ENCODE measurements around the gene IL6ST.
A peak's percentile ranks its signal among the peaks of the same experiment; 100 is the strongest.

DNA sequence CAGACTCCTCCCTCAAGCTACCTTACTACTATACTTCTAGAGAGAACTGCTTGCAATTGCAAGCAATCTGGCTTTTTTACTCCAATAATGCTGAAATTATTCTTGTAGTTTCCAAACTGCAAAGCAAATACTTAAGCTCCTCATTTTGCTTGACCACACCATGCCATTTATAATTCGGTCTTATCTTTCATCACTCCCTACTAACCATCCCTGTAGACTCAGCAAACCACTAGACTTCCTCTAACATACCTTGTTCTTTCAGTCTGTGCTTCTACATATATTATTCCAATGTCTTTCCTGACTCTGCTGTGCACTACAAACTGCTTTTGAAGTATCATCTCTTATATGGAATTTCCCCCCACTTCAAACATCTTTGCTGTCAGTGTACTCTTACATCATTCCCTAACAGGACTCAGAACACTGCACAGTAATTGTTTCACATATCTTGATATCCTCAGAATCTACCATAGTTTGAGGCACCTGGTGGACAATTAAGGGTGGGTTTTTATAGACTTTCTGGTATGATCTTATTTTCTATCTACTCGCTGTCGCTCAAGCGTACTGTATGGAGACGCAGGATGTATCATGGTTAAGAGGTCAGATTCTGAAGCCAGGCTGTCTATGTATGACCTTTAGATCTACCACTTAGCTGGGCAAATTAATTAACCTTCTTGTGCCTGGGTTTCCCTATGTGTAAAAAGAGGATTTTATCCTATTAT, 2.8 kb downstream of the IL6ST start:
- TF ChIP-seq, protein P1, sequence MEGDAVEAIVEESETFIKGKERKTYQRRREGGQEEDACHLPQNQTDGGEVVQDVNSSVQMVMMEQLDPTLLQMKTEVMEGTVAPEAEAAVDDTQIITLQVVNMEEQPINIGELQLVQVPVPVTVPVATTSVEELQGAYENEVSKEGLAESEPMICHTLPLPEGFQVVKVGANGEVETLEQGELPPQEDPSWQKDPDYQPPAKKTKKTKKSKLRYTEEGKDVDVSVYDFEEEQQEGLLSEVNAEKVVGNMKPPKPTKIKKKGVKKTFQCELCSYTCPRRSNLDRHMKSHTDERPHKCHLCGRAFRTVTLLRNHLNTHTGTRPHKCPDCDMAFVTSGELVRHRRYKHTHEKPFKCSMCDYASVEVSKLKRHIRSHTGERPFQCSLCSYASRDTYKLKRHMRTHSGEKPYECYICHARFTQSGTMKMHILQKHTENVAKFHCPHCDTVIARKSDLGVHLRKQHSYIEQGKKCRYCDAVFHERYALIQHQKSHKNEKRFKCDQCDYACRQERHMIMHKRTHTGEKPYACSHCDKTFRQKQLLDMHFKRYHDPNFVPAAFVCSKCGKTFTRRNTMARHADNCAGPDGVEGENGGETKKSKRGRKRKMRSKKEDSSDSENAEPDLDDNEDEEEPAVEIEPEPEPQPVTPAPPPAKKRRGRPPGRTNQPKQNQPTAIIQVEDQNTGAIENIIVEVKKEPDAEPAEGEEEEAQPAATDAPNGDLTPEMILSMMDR (IDR thresholded peaks at IDR 0.05; ENCODE audit: low read depth, low read length, missing input control), result no peak
- TF ChIP-seq, protein P2, sequence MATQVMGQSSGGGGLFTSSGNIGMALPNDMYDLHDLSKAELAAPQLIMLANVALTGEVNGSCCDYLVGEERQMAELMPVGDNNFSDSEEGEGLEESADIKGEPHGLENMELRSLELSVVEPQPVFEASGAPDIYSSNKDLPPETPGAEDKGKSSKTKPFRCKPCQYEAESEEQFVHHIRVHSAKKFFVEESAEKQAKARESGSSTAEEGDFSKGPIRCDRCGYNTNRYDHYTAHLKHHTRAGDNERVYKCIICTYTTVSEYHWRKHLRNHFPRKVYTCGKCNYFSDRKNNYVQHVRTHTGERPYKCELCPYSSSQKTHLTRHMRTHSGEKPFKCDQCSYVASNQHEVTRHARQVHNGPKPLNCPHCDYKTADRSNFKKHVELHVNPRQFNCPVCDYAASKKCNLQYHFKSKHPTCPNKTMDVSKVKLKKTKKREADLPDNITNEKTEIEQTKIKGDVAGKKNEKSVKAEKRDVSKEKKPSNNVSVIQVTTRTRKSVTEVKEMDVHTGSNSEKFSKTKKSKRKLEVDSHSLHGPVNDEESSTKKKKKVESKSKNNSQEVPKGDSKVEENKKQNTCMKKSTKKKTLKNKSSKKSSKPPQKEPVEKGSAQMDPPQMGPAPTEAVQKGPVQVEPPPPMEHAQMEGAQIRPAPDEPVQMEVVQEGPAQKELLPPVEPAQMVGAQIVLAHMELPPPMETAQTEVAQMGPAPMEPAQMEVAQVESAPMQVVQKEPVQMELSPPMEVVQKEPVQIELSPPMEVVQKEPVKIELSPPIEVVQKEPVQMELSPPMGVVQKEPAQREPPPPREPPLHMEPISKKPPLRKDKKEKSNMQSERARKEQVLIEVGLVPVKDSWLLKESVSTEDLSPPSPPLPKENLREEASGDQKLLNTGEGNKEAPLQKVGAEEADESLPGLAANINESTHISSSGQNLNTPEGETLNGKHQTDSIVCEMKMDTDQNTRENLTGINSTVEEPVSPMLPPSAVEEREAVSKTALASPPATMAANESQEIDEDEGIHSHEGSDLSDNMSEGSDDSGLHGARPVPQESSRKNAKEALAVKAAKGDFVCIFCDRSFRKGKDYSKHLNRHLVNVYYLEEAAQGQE (IDR thresholded peaks at IDR 0.05), result no peak
- no peak for TF ChIP-seq JUND (IDR thresholded peaks at IDR 0.05)
- TF ChIP-seq, protein P3, sequence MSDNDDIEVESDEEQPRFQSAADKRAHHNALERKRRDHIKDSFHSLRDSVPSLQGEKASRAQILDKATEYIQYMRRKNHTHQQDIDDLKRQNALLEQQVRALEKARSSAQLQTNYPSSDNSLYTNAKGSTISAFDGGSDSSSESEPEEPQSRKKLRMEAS (IDR thresholded peaks at IDR 0.05), result no peak
- TF ChIP-seq RAD21 (IDR thresholded peaks at IDR 0.05), result peak in 1 of 2 donors; percentile 15

Data from liver (tissue), 3 donors.